ENCODE measurements around the gene ARSG. TPM values are rescaled to one million over a fixed set of nuclear protein-coding genes. Genes with fewer than 3 reads are reported as not detected.

The ARSG gene
- total and polyA plus RNA-seq, 10 of the 15 experiments (the other 5 are each of a cell fraction or from before 2014, with no cell fraction given): 2.9 to 13.5 (median 7.6) TPM

DNA sequence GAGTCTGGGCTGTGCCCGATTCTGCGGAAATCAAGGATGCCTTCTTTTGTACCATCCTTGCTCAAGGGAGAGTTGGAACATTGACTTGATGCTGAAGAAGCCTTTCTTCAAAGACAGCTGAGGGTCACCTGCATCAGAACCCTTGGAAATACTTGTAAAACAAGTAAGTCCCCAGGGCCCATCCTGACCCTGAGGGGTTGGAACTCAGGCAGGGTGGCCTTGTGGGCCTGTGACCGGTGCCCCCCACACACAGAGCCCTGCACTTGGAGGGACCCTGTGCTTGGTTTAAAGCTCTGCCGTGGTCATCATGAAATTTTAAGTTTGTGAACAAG is 109.1 kb downstream of the ARSG start (continued):
- TF ChIP-seq MXI1 (IDR thresholded peaks at IDR 0.05; ENCODE audit: low read depth, low read length) (no peak), YY1 (IDR thresholded peaks at IDR 0.05; ENCODE audit: low read depth, low read length) (no peak), BMI1 (IDR thresholded peaks at IDR 0.05; ENCODE audit: borderline replicate concordance) (no peak), MTA3 (IDR thresholded peaks at IDR 0.05; ENCODE audit: borderline replicate concordance, low read length) (no peak)
- TF ChIP-seq, protein P1, sequence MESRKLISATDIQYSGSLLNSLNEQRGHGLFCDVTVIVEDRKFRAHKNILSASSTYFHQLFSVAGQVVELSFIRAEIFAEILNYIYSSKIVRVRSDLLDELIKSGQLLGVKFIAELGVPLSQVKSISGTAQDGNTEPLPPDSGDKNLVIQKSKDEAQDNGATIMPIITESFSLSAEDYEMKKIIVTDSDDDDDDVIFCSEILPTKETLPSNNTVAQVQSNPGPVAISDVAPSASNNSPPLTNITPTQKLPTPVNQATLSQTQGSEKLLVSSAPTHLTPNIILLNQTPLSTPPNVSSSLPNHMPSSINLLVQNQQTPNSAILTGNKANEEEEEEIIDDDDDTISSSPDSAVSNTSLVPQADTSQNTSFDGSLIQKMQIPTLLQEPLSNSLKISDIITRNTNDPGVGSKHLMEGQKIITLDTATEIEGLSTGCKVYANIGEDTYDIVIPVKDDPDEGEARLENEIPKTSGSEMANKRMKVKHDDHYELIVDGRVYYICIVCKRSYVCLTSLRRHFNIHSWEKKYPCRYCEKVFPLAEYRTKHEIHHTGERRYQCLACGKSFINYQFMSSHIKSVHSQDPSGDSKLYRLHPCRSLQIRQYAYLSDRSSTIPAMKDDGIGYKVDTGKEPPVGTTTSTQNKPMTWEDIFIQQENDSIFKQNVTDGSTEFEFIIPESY (IDR thresholded peaks at IDR 0.05): no peak
- TF ChIP-seq, protein P2, sequence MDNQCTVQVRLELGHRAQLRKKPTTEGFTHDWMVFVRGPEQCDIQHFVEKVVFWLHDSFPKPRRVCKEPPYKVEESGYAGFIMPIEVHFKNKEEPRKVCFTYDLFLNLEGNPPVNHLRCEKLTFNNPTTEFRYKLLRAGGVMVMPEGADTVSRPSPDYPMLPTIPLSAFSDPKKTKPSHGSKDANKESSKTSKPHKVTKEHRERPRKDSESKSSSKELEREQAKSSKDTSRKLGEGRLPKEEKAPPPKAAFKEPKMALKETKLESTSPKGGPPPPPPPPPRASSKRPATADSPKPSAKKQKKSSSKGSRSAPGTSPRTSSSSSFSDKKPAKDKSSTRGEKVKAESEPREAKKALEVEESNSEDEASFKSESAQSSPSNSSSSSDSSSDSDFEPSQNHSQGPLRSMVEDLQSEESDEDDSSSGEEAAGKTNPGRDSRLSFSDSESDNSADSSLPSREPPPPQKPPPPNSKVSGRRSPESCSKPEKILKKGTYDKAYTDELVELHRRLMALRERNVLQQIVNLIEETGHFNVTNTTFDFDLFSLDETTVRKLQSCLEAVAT (IDR thresholded peaks at IDR 0.05): no peak

DNA sequence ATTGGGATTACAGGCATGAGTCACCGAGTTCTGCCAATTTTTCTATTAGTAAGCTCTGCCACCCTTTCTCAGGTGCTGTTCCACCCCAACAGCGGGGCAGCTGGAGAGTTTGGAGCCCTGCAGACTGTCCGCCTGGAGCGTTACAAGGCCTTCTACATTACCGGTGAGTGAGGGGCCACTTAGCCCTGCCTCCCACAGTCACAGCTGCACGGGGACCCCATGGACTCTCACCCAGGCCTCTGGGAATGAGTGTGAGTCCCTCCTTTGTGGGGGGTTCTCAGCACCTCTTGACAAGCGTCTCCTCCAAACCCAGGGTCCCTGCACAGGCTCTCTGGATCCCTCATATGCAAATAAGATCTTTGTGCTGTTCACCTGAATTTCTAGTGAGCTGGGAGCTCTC is 110.0 kb downstream of the ARSG start:
- Histone ChIP-seq H3K36me3 (ENCODE audit: control insufficient read depth in 2 of 2, insufficient read depth in 2 of 2, low read length in 1 of 2) (no peaks in the 10 kb centered on the region), H3K9me3 (replicated peaks; ENCODE audit: control insufficient read depth, insufficient read depth, low read length) (no peaks in the 10 kb centered on the region; the same call in 2 of the 3 replicates), H3K79me2 (ENCODE audit: control insufficient read depth, insufficient read depth, low read length) (no peaks in the 10 kb centered on the region), H4K20me1 (ENCODE audit: control insufficient read depth, insufficient read depth) (no peaks in the 10 kb centered on the region), H3K4me3 (no peak overlapping the region), H2AFZ (ENCODE audit: control insufficient read depth, low read depth, low read length) (no peak overlapping the region), H3K4me2 (ENCODE audit: control insufficient read depth, insufficient read depth) (no peak overlapping the region), H3K4me1 (ENCODE audit: control insufficient read depth, insufficient read depth, low read length) (peaks cover 6% of the 10 kb centered on the region), H3K27ac (ENCODE audit: control insufficient read depth, insufficient read depth) (no peak overlapping the region), H3K9ac (ENCODE audit: control insufficient read depth, insufficient read depth, low read length) (no peak overlapping the region), H3K27me3 (replicated peaks in 1 of 2; ENCODE audit: control insufficient read depth in 2 of 2, insufficient read depth in 2 of 2, low read length in 1 of 2) (no peaks in the 10 kb centered on the region)
- in situ Hi-C loops (cut with MboI) (no loop called here), intact Hi-C loops (cut with micrococcal nuclease; ENCODE audit: unreplicated experiment) (no loop called here)
- FAIRE-seq (no peak), ATAC-seq (no peak), DNase-seq (ENCODE audit: low read depth, low spot score) (no peak)
- TF ChIP-seq ZSCAN29 (IDR thresholded peaks at IDR 0.05) (no peak), NRF1 (conservative IDR thresholded peaks at IDR 0.05; ENCODE audit: low read depth, low read length) (no peak)
- TF ChIP-seq, protein P3, sequence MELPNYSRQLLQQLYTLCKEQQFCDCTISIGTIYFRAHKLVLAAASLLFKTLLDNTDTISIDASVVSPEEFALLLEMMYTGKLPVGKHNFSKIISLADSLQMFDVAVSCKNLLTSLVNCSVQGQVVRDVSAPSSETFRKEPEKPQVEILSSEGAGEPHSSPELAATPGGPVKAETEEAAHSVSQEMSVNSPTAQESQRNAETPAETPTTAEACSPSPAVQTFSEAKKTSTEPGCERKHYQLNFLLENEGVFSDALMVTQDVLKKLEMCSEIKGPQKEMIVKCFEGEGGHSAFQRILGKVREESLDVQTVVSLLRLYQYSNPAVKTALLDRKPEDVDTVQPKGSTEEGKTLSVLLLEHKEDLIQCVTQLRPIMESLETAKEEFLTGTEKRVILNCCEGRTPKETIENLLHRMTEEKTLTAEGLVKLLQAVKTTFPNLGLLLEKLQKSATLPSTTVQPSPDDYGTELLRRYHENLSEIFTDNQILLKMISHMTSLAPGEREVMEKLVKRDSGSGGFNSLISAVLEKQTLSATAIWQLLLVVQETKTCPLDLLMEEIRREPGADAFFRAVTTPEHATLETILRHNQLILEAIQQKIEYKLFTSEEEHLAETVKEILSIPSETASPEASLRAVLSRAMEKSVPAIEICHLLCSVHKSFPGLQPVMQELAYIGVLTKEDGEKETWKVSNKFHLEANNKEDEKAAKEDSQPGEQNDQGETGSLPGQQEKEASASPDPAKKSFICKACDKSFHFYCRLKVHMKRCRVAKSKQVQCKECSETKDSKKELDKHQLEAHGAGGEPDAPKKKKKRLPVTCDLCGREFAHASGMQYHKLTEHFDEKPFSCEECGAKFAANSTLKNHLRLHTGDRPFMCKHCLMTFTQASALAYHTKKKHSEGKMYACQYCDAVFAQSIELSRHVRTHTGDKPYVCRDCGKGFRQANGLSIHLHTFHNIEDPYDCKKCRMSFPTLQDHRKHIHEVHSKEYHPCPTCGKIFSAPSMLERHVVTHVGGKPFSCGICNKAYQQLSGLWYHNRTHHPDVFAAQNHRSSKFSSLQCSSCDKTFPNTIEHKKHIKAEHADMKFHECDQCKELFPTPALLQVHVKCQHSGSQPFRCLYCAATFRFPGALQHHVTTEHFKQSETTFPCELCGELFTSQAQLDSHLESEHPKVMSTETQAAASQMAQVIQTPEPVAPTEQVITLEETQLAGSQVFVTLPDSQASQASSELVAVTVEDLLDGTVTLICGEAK (IDR thresholded peaks at IDR 0.05; ENCODE audit: borderline replicate concordance): no peak
- ChIA-PET CTCF (interaction anchor here (1.0 to 2.8 kb wide), 4 partner anchors 31 to 229 kb away, joined by 3 to 7 read pairs (median 5); no protein-coding TSS in a partner anchor), SMC1A (ENCODE audit: uncharacterized antibody, unreplicated experiment) (interaction anchor here (2.2 kb wide), 1 partner anchor 137 kb away, joined by 9 read pairs; no protein-coding TSS in a partner anchor), POLR2A (interaction anchor here (0.6 kb wide), 1 partner anchor 448 kb away, joined by 8 read pairs; no protein-coding TSS in a partner anchor), RAD21 (ENCODE audit: unreplicated experiment) (no interaction called here)
- BruUV-seq (replicated peaks): no TSS peak
- 72% methylated on average over 7 of the region's 7 CpGs for WGBS (ENCODE audit: insufficient coverage, insufficient replicate concordance, low lambda C conversion rate, missing lambda C conversion rate)
